Glutamatergic neuron (in vitro differentiated cells): ENCODE measurements around the gene CCDC141. TPM values are rescaled to one million over a fixed set of nuclear protein-coding genes. Genes with fewer than 3 reads are reported as not detected.

Source experiments
- DNase-seq: peaks from one replicate; pipeline ENCODE4 v3.0.0; 2022
- H3K27ac Mint-ChIP-seq: one replicate; pipeline ENCODE4 v1.8.0; 2020; ENCODE audit warnings: mild to moderate bottlenecking, mixed read lengths, inconsistent platforms; ENCODE audit not compliant: unreplicated experiment
- H3K27me3 Mint-ChIP-seq: one replicate; pipeline ENCODE4 v1.8.0; 2020; ENCODE audit warnings: mild to moderate bottlenecking, moderate library complexity, mixed read lengths, inconsistent platforms; ENCODE audit not compliant: unreplicated experiment
- H3K36me3 Mint-ChIP-seq: one replicate; pipeline ENCODE4 v1.8.0; 2020; ENCODE audit warnings: mild to moderate bottlenecking, mixed read lengths, inconsistent platforms; ENCODE audit not compliant: unreplicated experiment
- H3K4me1 Mint-ChIP-seq: one replicate; pipeline ENCODE4 v1.8.0; 2020; ENCODE audit warnings: mild to moderate bottlenecking, low read depth, mixed read lengths, inconsistent platforms; ENCODE audit not compliant: unreplicated experiment
- H3K4me3 Mint-ChIP-seq: one replicate; pipeline ENCODE4 v1.8.0; 2020; ENCODE audit warnings: mild to moderate bottlenecking, mixed read lengths, inconsistent platforms; ENCODE audit not compliant: unreplicated experiment
- H3K9me3 Mint-ChIP-seq: one replicate; pipeline ENCODE4 v1.8.0; 2020; ENCODE audit warnings: mild to moderate bottlenecking, moderate library complexity, mixed read lengths, inconsistent platforms; ENCODE audit not compliant: unreplicated experiment
- CTCF ChIP-seq: fragments of 200-600 bp; sonication (generic); IDR thresholded peaks from one replicate; pipeline ENCODE4 v1.5.0; 2021; ENCODE audit not compliant: partially characterized antibody, unreplicated experiment
- total RNA-seq: library from RNA; stranded (reverse); fragmentation: NEBNext Ultra II Directional; extraction: Animal tissue kit (Norgen Biotek cat#: 25700); gene quantifications from one replicate; pipeline ENCODE4 v1.2.1, GENCODE V29; 2021; ENCODE audit not compliant: unreplicated experiment

Gene CCDC141
- total RNA-seq, 1 donor from 2014 or later = 0.51 TPM

GRCh38 chr2:178980815-178981214 lies 69.1 kb downstream of the CCDC141 start:
- H3K9me3 Mint-ChIP-seq = no peaks in the 10 kb centered on the region
- peaks cover 5% of the 10 kb centered on the region for H3K36me3 Mint-ChIP-seq
- H3K27me3 Mint-ChIP-seq = peaks cover 3% of the 10 kb centered on the region
- no peak overlapping the region for H3K27ac Mint-ChIP-seq
- no peak overlapping the region for H3K4me3 Mint-ChIP-seq
- DNase-seq = no peak
- peaks cover 5% of the 10 kb centered on the region for H3K4me1 Mint-ChIP-seq
- TF ChIP-seq CTCF = no peak

DNA sequence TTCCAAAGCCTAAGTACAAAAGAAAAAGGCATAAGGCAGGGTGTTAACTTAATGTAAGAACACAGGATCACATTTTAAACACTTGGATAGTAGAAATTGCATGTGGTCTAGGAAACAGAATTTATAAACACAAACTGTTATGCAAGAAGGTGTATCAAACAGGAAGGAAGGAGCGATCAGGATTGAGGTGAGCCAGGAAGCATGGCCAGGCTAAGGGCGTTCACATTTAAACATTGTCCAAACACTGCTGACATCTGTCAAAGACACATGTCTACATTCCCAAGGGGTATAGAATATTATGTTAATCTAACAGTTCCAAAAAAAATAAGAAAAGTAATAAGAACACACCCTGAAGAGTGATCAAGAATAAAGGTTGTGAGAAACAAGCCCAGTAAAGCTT lies 71.3 kb downstream of the CCDC141 start:
- peaks cover 3% of the 10 kb centered on the region for H3K27me3 Mint-ChIP-seq
- H3K4me3 Mint-ChIP-seq = no peak overlapping the region
- DNase-seq = no peak
- H3K27ac Mint-ChIP-seq = peak overlapping the region; percentile 73
- no peaks in the 10 kb centered on the region for H3K9me3 Mint-ChIP-seq
- H3K36me3 Mint-ChIP-seq = peaks cover 5% of the 10 kb centered on the region
- H3K4me1 Mint-ChIP-seq = peaks cover 5% of the 10 kb centered on the region
- TF ChIP-seq CTCF = no peak

GRCh38 chr2:178976351-178976750 lies 73.6 kb downstream of the CCDC141 start:
- TF ChIP-seq CTCF = no peak
- H3K4me3 Mint-ChIP-seq = no peak overlapping the region

GRCh38 chr2:178962805-178963433 lies 87.0 kb downstream of the CCDC141 start:
- H3K4me3 Mint-ChIP-seq = no peak overlapping the region
- no peak for DNase-seq
- TF ChIP-seq CTCF = no peak
- H3K36me3 Mint-ChIP-seq = no peaks in the 10 kb centered on the region
- no peaks in the 10 kb centered on the region for H3K9me3 Mint-ChIP-seq
- H3K27me3 Mint-ChIP-seq = no peaks in the 10 kb centered on the region
- H3K4me1 Mint-ChIP-seq = no peaks in the 10 kb centered on the region
- no peak overlapping the region for H3K27ac Mint-ChIP-seq

More at GRCh38 chr2:178976351-178976750, 73.6 kb downstream of the CCDC141 start:
- no peaks in the 10 kb centered on the region for H3K36me3 Mint-ChIP-seq
- H3K27me3 Mint-ChIP-seq = peaks cover 3% of the 10 kb centered on the region
- H3K4me1 Mint-ChIP-seq = peaks cover 5% of the 10 kb centered on the region
- no peak for DNase-seq
- no peaks in the 10 kb centered on the region for H3K9me3 Mint-ChIP-seq
- no peak overlapping the region for H3K27ac Mint-ChIP-seq

GRCh38 chr2:178962152-178962551 lies 87.8 kb downstream of the CCDC141 start:
- TF ChIP-seq CTCF = no peak
- Mint-ChIP-seq H3K36me3 (no peaks in the 10 kb centered on the region), H3K4me3 (no peak overlapping the region), H3K27ac (no peak overlapping the region), H3K27me3 (no peaks in the 10 kb centered on the region), H3K9me3 (no peaks in the 10 kb centered on the region), H3K4me1 (no peaks in the 10 kb centered on the region)
- no peak for DNase-seq
